ENCODE measurements around the gene C1orf159. TPM values are rescaled to one million over a fixed set of nuclear protein-coding genes. Genes with fewer than 3 reads are reported as not detected.

C1orf159 gene
- total and polyA plus RNA-seq, 9 of the 15 experiments (the other 6 are each of a cell fraction or from before 2014, with no cell fraction given) = 0.28 to 54.9 (median 10.6) TPM

DNA sequence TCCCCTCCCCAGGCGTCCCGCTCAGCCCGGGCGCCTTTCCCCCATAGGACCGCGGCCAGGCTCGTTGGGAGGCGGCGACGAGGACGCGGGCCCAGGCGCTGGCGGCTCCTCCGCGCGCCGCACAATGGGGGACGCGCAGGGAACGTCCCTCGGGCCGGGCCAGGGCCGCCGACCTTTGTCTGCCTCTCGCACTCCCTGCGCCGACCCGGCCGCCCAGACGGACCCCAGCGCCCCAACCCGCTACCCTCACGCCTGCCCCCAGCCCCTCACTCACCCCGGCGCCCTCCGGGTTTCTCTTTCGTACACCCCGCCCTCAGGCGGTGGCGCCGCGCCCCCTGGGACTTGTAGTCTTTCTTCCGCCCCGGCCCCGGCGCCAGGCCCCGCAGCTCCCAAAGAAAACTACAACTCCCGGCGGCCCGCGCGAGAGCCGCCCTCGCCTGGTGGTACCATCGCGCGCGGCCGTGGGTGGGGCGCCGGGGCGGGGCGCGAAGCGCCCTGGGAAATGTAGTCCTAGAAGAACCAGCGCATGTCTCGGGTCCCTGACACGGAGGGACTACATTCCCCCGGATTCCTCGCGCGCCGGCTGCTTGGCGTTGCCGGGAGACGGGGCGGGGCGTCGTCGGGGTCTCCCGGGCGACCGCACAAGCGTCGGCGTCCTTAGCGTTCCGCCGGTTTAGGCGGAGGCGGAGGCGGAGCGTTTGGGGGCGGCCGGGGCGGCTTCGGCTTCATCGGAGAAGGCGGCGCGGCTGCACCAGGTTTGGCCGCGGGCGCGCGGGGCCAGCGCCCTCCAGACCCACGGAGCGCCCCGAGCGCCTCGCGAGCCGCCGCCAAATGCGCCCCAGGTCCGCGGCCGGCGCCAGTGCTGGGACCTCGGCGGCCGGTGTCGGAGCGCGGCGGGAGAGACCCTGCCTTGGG is at the start of gene C1orf159 (continued):
- TF ChIP-seq CBX1 (IDR thresholded peaks at IDR 0.05; ENCODE audit: low read depth) (no peak; the same call in 1 of the 2 replicates), ZNF282 (CRISPR knock-in tag; IDR thresholded peaks at IDR 0.05) (0 out of 2 replicates have a peak, but pooled peaks have one; percentile 35), SP2 (IDR thresholded peaks at IDR 0.05; ENCODE audit: extremely low read depth, low read depth, low read length, poor library complexity, severe bottlenecking) (no peak), GATAD2A (IDR thresholded peaks at IDR 0.05) (0 out of 2 replicates have a peak, but pooled peaks have one; percentile 47), ZNF830 (CRISPR knock-in tag; IDR thresholded peaks at IDR 0.05) (no peak), ELK1 (CRISPR knock-in tag; IDR thresholded peaks at IDR 0.05) (no peak), ZC3H4 (CRISPR knock-in tag; IDR thresholded peaks at IDR 0.05; ENCODE audit: borderline replicate concordance) (no peak), THAP7 (CRISPR knock-in tag; IDR thresholded peaks at IDR 0.05) (no peak), ETV6 (IDR thresholded peaks at IDR 0.05; ENCODE audit: borderline replicate concordance in 1 of 2, low read depth in 2 of 2, low read length in 1 of 2) (no peak), ETV6 (CRISPR knock-in tag; IDR thresholded peaks at IDR 0.05; ENCODE audit: borderline replicate concordance) (no peak), CEBPZ (IDR thresholded peaks at IDR 0.05; ENCODE audit: borderline replicate concordance, low read depth, low read length) (no peak), PKNOX1 (IDR thresholded peaks at IDR 0.05) (no peak), GTF2A2 (tag; IDR thresholded peaks at IDR 0.05) (no peak), ZNF551 (CRISPR knock-in tag; IDR thresholded peaks at IDR 0.05) (no peak)
- TF ChIP-seq, protein P1, sequence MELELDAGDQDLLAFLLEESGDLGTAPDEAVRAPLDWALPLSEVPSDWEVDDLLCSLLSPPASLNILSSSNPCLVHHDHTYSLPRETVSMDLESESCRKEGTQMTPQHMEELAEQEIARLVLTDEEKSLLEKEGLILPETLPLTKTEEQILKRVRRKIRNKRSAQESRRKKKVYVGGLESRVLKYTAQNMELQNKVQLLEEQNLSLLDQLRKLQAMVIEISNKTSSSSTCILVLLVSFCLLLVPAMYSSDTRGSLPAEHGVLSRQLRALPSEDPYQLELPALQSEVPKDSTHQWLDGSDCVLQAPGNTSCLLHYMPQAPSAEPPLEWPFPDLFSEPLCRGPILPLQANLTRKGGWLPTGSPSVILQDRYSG (tag; conservative IDR thresholded peaks at IDR 0.05; ENCODE audit: low read depth) = peak; percentile 84
